AG04450 (cell line): ENCODE results near the gene E2F4. TPM values are rescaled to one million over a fixed set of nuclear protein-coding genes. Genes with fewer than 3 reads are reported as not detected.

Experiments used
- CTCF ChIA-PET: fragments of 300-600, 350-600 bp; formaldehyde crosslinking; extraction: SDS; loops from one replicate; lab custom pipeline; 2022; ENCODE audit warnings: antibody characterized with exemption, inconsistent platforms; lab: Charles Lee
- POLR2A ChIA-PET: fragments of 350-600 bp; formaldehyde crosslinking; extraction: SDS; loops from one replicate; lab custom pipeline; 2021; ENCODE audit warnings: antibody characterized with exemption, inconsistent platforms; lab: Yijun Ruan, JAX
- DNase-seq: peaks from one replicate; pipeline ENCODE4 v3.0.0-alpha.2; 2011; ENCODE audit warnings: low read depth, low spot score
- H3K27ac ChIP-seq: one replicate; pipeline ENCODE4 v1.5.1; 2012; ENCODE audit warnings: low read depth, low read length, control low read depth
- H3K27me3 ChIP-seq: one replicate; pipeline ENCODE4 v1.6.0; 2012; ENCODE audit warnings: low read length; ENCODE audit not compliant: control insufficient read depth, insufficient read depth
- H3K4me3 ChIP-seq: 2 replicates; pipeline ENCODE4 v1.5.1; 2011; ENCODE audit warnings: mild to moderate bottlenecking, low read depth, low read length, control low read depth
- H3K9me3 ChIP-seq: 2 replicates; pipeline ENCODE4 v1.5.1; 2012; ENCODE audit warnings: low read length; ENCODE audit not compliant: control insufficient read depth, insufficient read depth
- CTCF ChIP-seq: IDR thresholded peaks from 2 replicates; pipeline ENCODE4 v1.5.1; 2011; ENCODE audit warnings: low read depth, low read length, control low read depth, inconsistent platforms
- polyA plus RNA-seq: library from polyadenylated mRNA; depleted of rRNA; stranded (reverse); fragments of >200 nt; gene quantifications from 2 replicates; pipeline ENCODE4 v1.2.3, GENCODE V29; 2011

The E2F4 gene
- polyA plus RNA-seq, 1 experiment = 50.0 TPM

GRCh38 chr16:67208154-67208896 lies 16.4 kb downstream of the E2F4 start:
- CTCF ChIA-PET = interaction anchor here (0.6 to 1.5 kb wide), 3 partner anchors 10 to 185 kb away, joined by 3 to 4 read pairs (median 4); partner anchors contain the start of gene TPPP3
- Histone ChIP-seq H3K4me3 (no peak overlapping the region), H3K27ac (no peak overlapping the region), H3K27me3 (no peaks in the 10 kb centered on the region), H3K9me3 (no peaks in the 10 kb centered on the region)
- POLR2A ChIA-PET = interaction anchor here (0.6 to 1.8 kb wide), 5 partner anchors 10 to 306 kb away, joined by 3 to 4 read pairs (median 3); no protein-coding TSS in a partner anchor
- DNase-seq = no peak
- no peak for TF ChIP-seq CTCF

- POLR2A ChIA-PET = interaction anchor here (2.6 kb wide), 1 partner anchor 18 kb away, joined by 8 read pairs; the partner anchor contains the start of gene TMEM208
These were observed 17.6 kb downstream of the E2F4 start for GRCh38 chr16:67209565-67209964.

GRCh38 chr16:67210069-67210937 lies 18.3 kb downstream of the E2F4 start:
- TF ChIP-seq CTCF = no peak
- POLR2A ChIA-PET = interaction anchor here (2.6 kb wide), 1 partner anchor 17 kb away, joined by 8 read pairs; the partner anchor contains the start of gene TMEM208

More at GRCh38 chr16:67209565-67209964, 17.6 kb downstream of the E2F4 start:
- no peak for DNase-seq
- H3K27ac ChIP-seq = no peak overlapping the region
- H3K4me3 ChIP-seq = no peak overlapping the region
- no peak for TF ChIP-seq CTCF
- no peaks in the 10 kb centered on the region for H3K9me3 ChIP-seq
- no peaks in the 10 kb centered on the region for H3K27me3 ChIP-seq
- CTCF ChIA-PET = no interaction called here

GRCh38 chr16:67211674-67212073 lies 19.7 kb downstream of the E2F4 start:
- ChIA-PET CTCF (interaction anchor here (1.5 kb wide), 1 partner anchor 56 kb away, joined by 3 read pairs; no protein-coding TSS in a partner anchor), POLR2A (interaction anchor here (0.9 to 2.6 kb wide), 2 partner anchors 11 to 16 kb away, joined by 3 to 8 read pairs; partner anchors contain the start of gene TMEM208)
- H3K4me3 ChIP-seq = no peak overlapping the region
- DNase-seq = no peak
- no peaks in the 10 kb centered on the region for H3K9me3 ChIP-seq
- no peaks in the 10 kb centered on the region for H3K27me3 ChIP-seq
- no peak overlapping the region for H3K27ac ChIP-seq
- no peak for TF ChIP-seq CTCF

More at GRCh38 chr16:67210069-67210937, 18.3 kb downstream of the E2F4 start:
- no peak overlapping the region for H3K27ac ChIP-seq
- H3K27me3 ChIP-seq = no peaks in the 10 kb centered on the region
- no peak overlapping the region for H3K4me3 ChIP-seq
- DNase-seq = no peak
- CTCF ChIA-PET = no interaction called here
- no peaks in the 10 kb centered on the region for H3K9me3 ChIP-seq
